WTC11 (cell line): Measurements from ENCODE around the gene MALT1. TPM values are rescaled to one million over a fixed set of nuclear protein-coding genes. Genes with fewer than 3 reads are reported as not detected.

Source experiments
- ATAC-seq: fragments of 200-7000 bp; cut with Tn5 transposase; 2 replicates; pipeline ENCODE4 v1.10.0; 2021; ENCODE audit warnings: mild to moderate bottlenecking, moderate library complexity
- CTCF ChIA-PET: fragments of 300-600 bp; sonication (Branson Sonifier 250); formaldehyde crosslinking; loops from one replicate; lab custom pipeline; 2021; ENCODE audit warnings: antibody characterized with exemption; lab: Charles Lee
- POLR2A ChIA-PET: fragments of 350-600 bp; sonication (Branson Sonifier 250); formaldehyde crosslinking; loops from one replicate; lab custom pipeline; 2021; ENCODE audit warnings: antibody characterized with exemption; lab: Charles Lee
- DNase-seq: peaks from one replicate; pipeline ENCODE4 v3.0.0; 2021; ENCODE audit warnings: low spot score
- H3K27ac Mint-ChIP-seq: 2 replicates; pipeline ENCODE4 v1.8.0; 2021; ENCODE audit warnings: mixed read lengths
- H3K27me3 Mint-ChIP-seq: 2 replicates; pipeline ENCODE4 v1.8.0; 2021; ENCODE audit warnings: low read depth, mild to moderate bottlenecking, moderate library complexity, mixed read lengths
- H3K36me3 Mint-ChIP-seq: 2 replicates; pipeline ENCODE4 v1.8.0; 2021; ENCODE audit warnings: mixed read lengths
- H3K4me1 Mint-ChIP-seq: 2 replicates; pipeline ENCODE4 v1.8.0; 2022; ENCODE audit warnings: mixed read lengths
- H3K4me3 Mint-ChIP-seq: 2 replicates; pipeline ENCODE4 v1.8.0; 2021; ENCODE audit warnings: mild to moderate bottlenecking, moderate library complexity, mixed read lengths
- H3K9me3 Mint-ChIP-seq: 2 replicates; pipeline ENCODE4 v1.8.0; 2021; ENCODE audit warnings: mixed read lengths
- FOXK1 ChIP-seq: sonication (generic); formaldehyde crosslinking; IDR thresholded peaks from 2 replicates; pipeline ENCODE4 v1.8.0; 2022; ENCODE audit warnings: mild to moderate bottlenecking, moderate library complexity, missing genetic modification reagents
- FOXP1 ChIP-seq: sonication (generic); formaldehyde crosslinking; IDR thresholded peaks from 2 replicates; pipeline ENCODE4 v1.8.0; 2022; ENCODE audit warnings: missing genetic modification reagents, mild to moderate bottlenecking, moderate library complexity, borderline replicate concordance
- NFYB ChIP-seq: sonication (generic); formaldehyde crosslinking; conservative IDR thresholded peaks from 2 replicates; pipeline ENCODE4 v1.8.0; 2022; ENCODE audit warnings: low read depth, missing genetic modification reagents
- ZNF232 ChIP-seq: sonication (generic); formaldehyde crosslinking; IDR thresholded peaks from 2 replicates; pipeline ENCODE4 v1.8.0; 2022; ENCODE audit warnings: mild to moderate bottlenecking, missing genetic modification reagents
- ZNF416 ChIP-seq: fragments of 250-450 bp; sonication (Bioruptor Pico); IDR thresholded peaks from 2 replicates; pipeline ENCODE4 v1.9.0; 2021; ENCODE audit warnings: mild to moderate bottlenecking, inconsistent platforms
- total RNA-seq: library from RNA; stranded (reverse); gene quantifications from 3 replicates; pipeline ENCODE4 v1.2.3, GENCODE V29; 2021
- TF ChIP-seq, protein P1 (sequence below): sonication (generic); formaldehyde crosslinking; IDR thresholded peaks from 2 replicates; pipeline ENCODE4 v1.8.1; 2022; ENCODE audit warnings: low read depth, mild to moderate bottlenecking, moderate library complexity, missing genetic modification reagents, borderline replicate concordance
- TF ChIP-seq, protein P2 (sequence below): sonication (generic); formaldehyde crosslinking; IDR thresholded peaks from 2 replicates; pipeline ENCODE4 v1.8.1; 2023; ENCODE audit warnings: mild to moderate bottlenecking, missing genetic modification reagents, borderline replicate concordance
- TF ChIP-seq, protein P3 (sequence below): sonication (generic); formaldehyde crosslinking; IDR thresholded peaks from 2 replicates; pipeline ENCODE4 v1.8.1; 2023; ENCODE audit warnings: mild to moderate bottlenecking, missing genetic modification reagents
- TF ChIP-seq, protein P4 (sequence below): fragments of 250-450 bp; sonication (Bioruptor Pico); IDR thresholded peaks from 2 replicates; pipeline ENCODE4 v1.9.0; 2021; ENCODE audit warnings: mild to moderate bottlenecking
- TF ChIP-seq, protein P5 (sequence below): sonication (generic); formaldehyde crosslinking; IDR thresholded peaks from 2 replicates; pipeline ENCODE4 v1.8.0; 2023; ENCODE audit warnings: missing genetic modification reagents, mild to moderate bottlenecking, borderline replicate concordance
- TF ChIP-seq, protein P6 (sequence below): fragments of 250-450 bp; sonication (Bioruptor Pico); IDR thresholded peaks from 2 replicates; pipeline ENCODE4 v1.9.0; 2021; ENCODE audit warnings: mild to moderate bottlenecking
- TF ChIP-seq, protein P7 (sequence below): sonication (generic); formaldehyde crosslinking; IDR thresholded peaks from 2 replicates; pipeline ENCODE4 v1.8.0; 2022; ENCODE audit warnings: mild to moderate bottlenecking, missing genetic modification reagents
- TF ChIP-seq, protein P8 (sequence below): fragments of 200-600 bp; IDR thresholded peaks from 2 replicates; pipeline ENCODE4 v1.8.0; 2022; ENCODE audit warnings: antibody characterized with exemption

MALT1 gene
- total RNA-seq, 1 experiment from 2014 or later = 13.2 TPM

DNA sequence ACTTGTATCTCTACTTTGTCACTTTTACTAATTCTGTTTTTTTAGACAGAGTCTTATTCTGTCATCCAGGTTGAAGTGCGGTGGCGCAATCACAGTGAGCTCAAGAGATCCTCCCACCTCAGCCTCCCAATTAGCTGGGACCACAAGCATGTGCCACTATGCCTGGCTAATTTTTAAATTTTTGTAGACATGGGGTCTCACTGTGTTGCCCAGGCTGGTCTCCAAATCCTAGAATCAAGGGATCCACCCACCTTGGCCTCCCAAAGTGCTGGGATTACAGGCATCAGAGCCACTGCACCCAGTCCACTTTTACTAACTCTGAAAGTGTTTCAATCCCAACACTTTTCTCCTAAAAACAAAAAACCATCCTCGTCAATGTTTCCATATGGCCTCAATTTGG, 94.9 kb downstream of the MALT1 start (continued):
- TF ChIP-seq, protein P1, sequence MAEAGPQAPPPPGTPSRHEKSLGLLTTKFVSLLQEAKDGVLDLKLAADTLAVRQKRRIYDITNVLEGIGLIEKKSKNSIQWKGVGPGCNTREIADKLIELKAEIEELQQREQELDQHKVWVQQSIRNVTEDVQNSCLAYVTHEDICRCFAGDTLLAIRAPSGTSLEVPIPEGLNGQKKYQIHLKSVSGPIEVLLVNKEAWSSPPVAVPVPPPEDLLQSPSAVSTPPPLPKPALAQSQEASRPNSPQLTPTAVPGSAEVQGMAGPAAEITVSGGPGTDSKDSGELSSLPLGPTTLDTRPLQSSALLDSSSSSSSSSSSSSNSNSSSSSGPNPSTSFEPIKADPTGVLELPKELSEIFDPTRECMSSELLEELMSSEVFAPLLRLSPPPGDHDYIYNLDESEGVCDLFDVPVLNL = no peak

DNA sequence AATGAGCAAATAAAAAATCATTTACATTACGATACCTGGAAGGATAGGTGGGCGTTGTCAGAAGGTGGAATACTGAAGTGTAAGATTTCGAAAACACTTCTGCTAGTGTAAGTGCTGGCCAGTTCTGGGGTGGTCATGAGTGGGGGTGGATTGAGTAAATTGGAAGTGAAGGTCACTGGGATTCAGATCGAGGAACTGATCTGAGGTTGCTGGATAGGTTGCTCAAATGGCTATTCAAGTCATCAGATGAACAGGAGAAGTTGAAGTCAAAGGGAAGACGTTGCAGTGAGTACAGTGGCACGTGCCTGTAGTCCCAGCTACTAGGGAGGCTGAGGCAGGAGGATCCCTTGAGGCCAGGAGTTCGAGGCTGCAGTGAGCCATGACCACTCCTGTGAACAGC, 95.7 kb downstream of the MALT1 start:
- TF ChIP-seq, protein P2, sequence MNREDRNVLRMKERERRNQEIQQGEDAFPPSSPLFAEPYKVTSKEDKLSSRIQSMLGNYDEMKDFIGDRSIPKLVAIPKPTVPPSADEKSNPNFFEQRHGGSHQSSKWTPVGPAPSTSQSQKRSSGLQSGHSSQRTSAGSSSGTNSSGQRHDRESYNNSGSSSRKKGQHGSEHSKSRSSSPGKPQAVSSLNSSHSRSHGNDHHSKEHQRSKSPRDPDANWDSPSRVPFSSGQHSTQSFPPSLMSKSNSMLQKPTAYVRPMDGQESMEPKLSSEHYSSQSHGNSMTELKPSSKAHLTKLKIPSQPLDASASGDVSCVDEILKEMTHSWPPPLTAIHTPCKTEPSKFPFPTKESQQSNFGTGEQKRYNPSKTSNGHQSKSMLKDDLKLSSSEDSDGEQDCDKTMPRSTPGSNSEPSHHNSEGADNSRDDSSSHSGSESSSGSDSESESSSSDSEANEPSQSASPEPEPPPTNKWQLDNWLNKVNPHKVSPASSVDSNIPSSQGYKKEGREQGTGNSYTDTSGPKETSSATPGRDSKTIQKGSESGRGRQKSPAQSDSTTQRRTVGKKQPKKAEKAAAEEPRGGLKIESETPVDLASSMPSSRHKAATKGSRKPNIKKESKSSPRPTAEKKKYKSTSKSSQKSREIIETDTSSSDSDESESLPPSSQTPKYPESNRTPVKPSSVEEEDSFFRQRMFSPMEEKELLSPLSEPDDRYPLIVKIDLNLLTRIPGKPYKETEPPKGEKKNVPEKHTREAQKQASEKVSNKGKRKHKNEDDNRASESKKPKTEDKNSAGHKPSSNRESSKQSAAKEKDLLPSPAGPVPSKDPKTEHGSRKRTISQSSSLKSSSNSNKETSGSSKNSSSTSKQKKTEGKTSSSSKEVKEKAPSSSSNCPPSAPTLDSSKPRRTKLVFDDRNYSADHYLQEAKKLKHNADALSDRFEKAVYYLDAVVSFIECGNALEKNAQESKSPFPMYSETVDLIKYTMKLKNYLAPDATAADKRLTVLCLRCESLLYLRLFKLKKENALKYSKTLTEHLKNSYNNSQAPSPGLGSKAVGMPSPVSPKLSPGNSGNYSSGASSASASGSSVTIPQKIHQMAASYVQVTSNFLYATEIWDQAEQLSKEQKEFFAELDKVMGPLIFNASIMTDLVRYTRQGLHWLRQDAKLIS = no peak
- no peak for TF ChIP-seq ZNF416 (CRISPR knock-in tag)
- TF ChIP-seq, protein P3, sequence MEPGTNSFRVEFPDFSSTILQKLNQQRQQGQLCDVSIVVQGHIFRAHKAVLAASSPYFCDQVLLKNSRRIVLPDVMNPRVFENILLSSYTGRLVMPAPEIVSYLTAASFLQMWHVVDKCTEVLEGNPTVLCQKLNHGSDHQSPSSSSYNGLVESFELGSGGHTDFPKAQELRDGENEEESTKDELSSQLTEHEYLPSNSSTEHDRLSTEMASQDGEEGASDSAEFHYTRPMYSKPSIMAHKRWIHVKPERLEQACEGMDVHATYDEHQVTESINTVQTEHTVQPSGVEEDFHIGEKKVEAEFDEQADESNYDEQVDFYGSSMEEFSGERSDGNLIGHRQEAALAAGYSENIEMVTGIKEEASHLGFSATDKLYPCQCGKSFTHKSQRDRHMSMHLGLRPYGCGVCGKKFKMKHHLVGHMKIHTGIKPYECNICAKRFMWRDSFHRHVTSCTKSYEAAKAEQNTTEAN (CRISPR knock-in tag) = no peak
- no peak for TF ChIP-seq FOXP1 (CRISPR knock-in tag)
- no peak for TF ChIP-seq FOXK1
- no peak for TF ChIP-seq ZNF232 (CRISPR knock-in tag)
- TF ChIP-seq, protein P4, sequence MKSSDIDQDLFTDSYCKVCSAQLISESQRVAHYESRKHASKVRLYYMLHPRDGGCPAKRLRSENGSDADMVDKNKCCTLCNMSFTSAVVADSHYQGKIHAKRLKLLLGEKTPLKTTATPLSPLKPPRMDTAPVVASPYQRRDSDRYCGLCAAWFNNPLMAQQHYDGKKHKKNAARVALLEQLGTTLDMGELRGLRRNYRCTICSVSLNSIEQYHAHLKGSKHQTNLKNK (CRISPR knock-in tag) = no peak
- TF ChIP-seq, protein P5, sequence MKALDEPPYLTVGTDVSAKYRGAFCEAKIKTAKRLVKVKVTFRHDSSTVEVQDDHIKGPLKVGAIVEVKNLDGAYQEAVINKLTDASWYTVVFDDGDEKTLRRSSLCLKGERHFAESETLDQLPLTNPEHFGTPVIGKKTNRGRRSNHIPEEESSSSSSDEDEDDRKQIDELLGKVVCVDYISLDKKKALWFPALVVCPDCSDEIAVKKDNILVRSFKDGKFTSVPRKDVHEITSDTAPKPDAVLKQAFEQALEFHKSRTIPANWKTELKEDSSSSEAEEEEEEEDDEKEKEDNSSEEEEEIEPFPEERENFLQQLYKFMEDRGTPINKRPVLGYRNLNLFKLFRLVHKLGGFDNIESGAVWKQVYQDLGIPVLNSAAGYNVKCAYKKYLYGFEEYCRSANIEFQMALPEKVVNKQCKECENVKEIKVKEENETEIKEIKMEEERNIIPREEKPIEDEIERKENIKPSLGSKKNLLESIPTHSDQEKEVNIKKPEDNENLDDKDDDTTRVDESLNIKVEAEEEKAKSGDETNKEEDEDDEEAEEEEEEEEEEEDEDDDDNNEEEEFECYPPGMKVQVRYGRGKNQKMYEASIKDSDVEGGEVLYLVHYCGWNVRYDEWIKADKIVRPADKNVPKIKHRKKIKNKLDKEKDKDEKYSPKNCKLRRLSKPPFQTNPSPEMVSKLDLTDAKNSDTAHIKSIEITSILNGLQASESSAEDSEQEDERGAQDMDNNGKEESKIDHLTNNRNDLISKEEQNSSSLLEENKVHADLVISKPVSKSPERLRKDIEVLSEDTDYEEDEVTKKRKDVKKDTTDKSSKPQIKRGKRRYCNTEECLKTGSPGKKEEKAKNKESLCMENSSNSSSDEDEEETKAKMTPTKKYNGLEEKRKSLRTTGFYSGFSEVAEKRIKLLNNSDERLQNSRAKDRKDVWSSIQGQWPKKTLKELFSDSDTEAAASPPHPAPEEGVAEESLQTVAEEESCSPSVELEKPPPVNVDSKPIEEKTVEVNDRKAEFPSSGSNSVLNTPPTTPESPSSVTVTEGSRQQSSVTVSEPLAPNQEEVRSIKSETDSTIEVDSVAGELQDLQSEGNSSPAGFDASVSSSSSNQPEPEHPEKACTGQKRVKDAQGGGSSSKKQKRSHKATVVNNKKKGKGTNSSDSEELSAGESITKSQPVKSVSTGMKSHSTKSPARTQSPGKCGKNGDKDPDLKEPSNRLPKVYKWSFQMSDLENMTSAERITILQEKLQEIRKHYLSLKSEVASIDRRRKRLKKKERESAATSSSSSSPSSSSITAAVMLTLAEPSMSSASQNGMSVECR = no peak
- DNase-seq (no peak), ATAC-seq (no peak)
- ChIA-PET CTCF (interaction anchor here (2.3 to 9.4 kb wide), 4 partner anchors 16 to 302 kb away, joined by 6 to 221 read pairs (median 85); no protein-coding TSS in a partner anchor), POLR2A (no interaction called here)
- no peak overlapping the region for H3K4me3 Mint-ChIP-seq
- no peak overlapping the region for H3K27ac Mint-ChIP-seq
- peaks cover 23% of the 10 kb centered on the region for H3K4me1 Mint-ChIP-seq
- H3K27me3 Mint-ChIP-seq = peaks cover 8% of the 10 kb centered on the region
- H3K9me3 Mint-ChIP-seq = no peaks in the 10 kb centered on the region
- H3K36me3 Mint-ChIP-seq = no peaks in the 10 kb centered on the region

DNA sequence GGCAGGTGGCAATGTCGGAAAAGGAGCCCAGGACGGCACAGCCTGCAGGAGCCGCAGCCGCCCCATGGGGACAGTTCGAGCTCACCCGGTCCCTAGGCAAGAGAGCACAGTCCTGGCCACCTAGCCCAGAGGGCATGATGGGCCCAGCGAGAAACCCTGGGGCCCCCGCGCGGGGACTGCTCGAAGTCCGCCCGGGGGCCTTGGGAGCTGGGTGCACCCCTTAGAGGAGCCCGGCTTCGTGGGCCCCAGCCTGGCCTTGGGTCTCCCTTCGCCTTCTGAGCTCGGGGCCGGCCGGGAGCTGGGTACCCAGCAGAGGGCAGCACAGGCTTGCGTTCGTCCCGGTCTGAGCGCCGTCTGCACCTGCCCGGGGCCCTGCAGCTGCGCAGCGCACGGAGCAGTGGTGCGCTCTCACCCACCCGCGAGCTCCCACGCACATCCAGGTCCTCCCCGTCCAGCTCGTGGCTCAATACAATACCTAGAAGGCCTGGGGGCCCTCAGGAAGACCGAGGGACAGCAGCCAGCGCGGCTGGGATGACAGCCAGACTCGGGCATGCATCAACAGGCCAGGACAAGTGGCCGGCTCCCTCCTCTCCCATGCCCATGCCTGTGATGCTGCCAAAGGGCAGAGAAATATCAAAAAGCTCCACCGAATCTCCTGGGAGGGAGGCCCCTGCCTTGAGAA, 97.2 kb downstream of the MALT1 start:
- Mint-ChIP-seq H3K36me3 (no peaks in the 10 kb centered on the region), H3K9me3 (no peaks in the 10 kb centered on the region), H3K27me3 (peaks cover 8% of the 10 kb centered on the region), H3K27ac (no peak overlapping the region), H3K4me1 (peaks cover 12% of the 10 kb centered on the region), H3K4me3 (peak overlapping the region; percentile 70)
- peak; percentile 92 for ATAC-seq
- ChIA-PET CTCF (interaction anchor here (0.6 to 9.4 kb wide), 71 partner anchors 10 to 504 kb away, joined by 3 to 221 read pairs (median 5); partner anchors contain the start of genes GRP, MALT1, RAX and SEC11C), POLR2A (interaction anchor here (0.6 to 1.0 kb wide), 3 partner anchors 10 to 308 kb away, joined by 4 to 10 read pairs (median 4); partner anchors contain the start of gene ZNF532)
- peak; percentile 90 for DNase-seq
- TF ChIP-seq, protein P6, sequence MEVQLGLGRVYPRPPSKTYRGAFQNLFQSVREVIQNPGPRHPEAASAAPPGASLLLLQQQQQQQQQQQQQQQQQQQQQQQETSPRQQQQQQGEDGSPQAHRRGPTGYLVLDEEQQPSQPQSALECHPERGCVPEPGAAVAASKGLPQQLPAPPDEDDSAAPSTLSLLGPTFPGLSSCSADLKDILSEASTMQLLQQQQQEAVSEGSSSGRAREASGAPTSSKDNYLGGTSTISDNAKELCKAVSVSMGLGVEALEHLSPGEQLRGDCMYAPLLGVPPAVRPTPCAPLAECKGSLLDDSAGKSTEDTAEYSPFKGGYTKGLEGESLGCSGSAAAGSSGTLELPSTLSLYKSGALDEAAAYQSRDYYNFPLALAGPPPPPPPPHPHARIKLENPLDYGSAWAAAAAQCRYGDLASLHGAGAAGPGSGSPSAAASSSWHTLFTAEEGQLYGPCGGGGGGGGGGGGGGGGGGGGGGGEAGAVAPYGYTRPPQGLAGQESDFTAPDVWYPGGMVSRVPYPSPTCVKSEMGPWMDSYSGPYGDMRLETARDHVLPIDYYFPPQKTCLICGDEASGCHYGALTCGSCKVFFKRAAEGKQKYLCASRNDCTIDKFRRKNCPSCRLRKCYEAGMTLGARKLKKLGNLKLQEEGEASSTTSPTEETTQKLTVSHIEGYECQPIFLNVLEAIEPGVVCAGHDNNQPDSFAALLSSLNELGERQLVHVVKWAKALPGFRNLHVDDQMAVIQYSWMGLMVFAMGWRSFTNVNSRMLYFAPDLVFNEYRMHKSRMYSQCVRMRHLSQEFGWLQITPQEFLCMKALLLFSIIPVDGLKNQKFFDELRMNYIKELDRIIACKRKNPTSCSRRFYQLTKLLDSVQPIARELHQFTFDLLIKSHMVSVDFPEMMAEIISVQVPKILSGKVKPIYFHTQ = no peak
- TF ChIP-seq, protein P7, sequence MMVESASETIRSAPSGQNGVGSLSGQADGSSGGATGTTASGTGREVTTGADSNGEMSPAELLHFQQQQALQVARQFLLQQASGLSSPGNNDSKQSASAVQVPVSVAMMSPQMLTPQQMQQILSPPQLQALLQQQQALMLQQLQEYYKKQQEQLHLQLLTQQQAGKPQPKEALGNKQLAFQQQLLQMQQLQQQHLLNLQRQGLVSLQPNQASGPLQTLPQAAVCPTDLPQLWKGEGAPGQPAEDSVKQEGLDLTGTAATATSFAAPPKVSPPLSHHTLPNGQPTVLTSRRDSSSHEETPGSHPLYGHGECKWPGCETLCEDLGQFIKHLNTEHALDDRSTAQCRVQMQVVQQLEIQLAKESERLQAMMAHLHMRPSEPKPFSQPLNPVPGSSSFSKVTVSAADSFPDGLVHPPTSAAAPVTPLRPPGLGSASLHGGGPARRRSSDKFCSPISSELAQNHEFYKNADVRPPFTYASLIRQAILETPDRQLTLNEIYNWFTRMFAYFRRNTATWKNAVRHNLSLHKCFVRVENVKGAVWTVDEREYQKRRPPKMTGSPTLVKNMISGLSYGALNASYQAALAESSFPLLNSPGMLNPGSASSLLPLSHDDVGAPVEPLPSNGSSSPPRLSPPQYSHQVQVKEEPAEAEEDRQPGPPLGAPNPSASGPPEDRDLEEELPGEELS (CRISPR knock-in tag) = peak; percentile 75; the same call in 1 of the 2 replicates
- TF ChIP-seq, protein P8, sequence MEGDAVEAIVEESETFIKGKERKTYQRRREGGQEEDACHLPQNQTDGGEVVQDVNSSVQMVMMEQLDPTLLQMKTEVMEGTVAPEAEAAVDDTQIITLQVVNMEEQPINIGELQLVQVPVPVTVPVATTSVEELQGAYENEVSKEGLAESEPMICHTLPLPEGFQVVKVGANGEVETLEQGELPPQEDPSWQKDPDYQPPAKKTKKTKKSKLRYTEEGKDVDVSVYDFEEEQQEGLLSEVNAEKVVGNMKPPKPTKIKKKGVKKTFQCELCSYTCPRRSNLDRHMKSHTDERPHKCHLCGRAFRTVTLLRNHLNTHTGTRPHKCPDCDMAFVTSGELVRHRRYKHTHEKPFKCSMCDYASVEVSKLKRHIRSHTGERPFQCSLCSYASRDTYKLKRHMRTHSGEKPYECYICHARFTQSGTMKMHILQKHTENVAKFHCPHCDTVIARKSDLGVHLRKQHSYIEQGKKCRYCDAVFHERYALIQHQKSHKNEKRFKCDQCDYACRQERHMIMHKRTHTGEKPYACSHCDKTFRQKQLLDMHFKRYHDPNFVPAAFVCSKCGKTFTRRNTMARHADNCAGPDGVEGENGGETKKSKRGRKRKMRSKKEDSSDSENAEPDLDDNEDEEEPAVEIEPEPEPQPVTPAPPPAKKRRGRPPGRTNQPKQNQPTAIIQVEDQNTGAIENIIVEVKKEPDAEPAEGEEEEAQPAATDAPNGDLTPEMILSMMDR = peak; percentile 75
- no peak for TF ChIP-seq NFYB (CRISPR knock-in tag)
